GM12874 (cell line): ENCODE results near the gene DLGAP4.

ENCODE experiments used
- CTCF ChIP-seq: IDR thresholded peaks from 2 replicates; pipeline ENCODE4 v1.5.1; 2011; ENCODE audit warnings: low read depth, mild to moderate bottlenecking, control low read depth, low read length, moderate library complexity; ENCODE audit not compliant: insufficient read depth

The DLGAP4 gene

GRCh38 chr20:36407199-36407733 is 101.1 kb downstream of the DLGAP4 start:
- no peak for TF ChIP-seq CTCF

GRCh38 chr20:36408219-36408618 is 102.1 kb downstream of the DLGAP4 start:
- TF ChIP-seq CTCF: no peak

GRCh38 chr20:36411861-36412454 is 105.8 kb downstream of the DLGAP4 start:
- TF ChIP-seq CTCF: no peak

- no peak for TF ChIP-seq CTCF
These were observed 109.4 kb downstream of the DLGAP4 start for GRCh38 chr20:36415475-36416002.

- TF ChIP-seq CTCF: no peak
These were observed 112.6 kb downstream of the DLGAP4 start for GRCh38 chr20:36418711-36419110.

- TF ChIP-seq CTCF: no peak
These were observed 115.5 kb downstream of the DLGAP4 start for GRCh38 chr20:36421641-36422040.

- no peak for TF ChIP-seq CTCF
These were observed 118.2 kb downstream of the DLGAP4 start for GRCh38 chr20:36424314-36424713.
